HL-60/S4 treated with phorbol 12-myristate 13-acetate at 8.2 ng/mL for 4 days and 3 days (cell line): ENCODE data around the gene LAMA1.

Source experiments
- in situ Hi-C: fragments of 300-500 bp; cut with MboI; formaldehyde crosslinking; loops from 2 replicates; pipeline ENCODE4 v1.15.0; 2022; ENCODE audit warnings: low sequenced_read_pairs

Gene LAMA1

DNA sequence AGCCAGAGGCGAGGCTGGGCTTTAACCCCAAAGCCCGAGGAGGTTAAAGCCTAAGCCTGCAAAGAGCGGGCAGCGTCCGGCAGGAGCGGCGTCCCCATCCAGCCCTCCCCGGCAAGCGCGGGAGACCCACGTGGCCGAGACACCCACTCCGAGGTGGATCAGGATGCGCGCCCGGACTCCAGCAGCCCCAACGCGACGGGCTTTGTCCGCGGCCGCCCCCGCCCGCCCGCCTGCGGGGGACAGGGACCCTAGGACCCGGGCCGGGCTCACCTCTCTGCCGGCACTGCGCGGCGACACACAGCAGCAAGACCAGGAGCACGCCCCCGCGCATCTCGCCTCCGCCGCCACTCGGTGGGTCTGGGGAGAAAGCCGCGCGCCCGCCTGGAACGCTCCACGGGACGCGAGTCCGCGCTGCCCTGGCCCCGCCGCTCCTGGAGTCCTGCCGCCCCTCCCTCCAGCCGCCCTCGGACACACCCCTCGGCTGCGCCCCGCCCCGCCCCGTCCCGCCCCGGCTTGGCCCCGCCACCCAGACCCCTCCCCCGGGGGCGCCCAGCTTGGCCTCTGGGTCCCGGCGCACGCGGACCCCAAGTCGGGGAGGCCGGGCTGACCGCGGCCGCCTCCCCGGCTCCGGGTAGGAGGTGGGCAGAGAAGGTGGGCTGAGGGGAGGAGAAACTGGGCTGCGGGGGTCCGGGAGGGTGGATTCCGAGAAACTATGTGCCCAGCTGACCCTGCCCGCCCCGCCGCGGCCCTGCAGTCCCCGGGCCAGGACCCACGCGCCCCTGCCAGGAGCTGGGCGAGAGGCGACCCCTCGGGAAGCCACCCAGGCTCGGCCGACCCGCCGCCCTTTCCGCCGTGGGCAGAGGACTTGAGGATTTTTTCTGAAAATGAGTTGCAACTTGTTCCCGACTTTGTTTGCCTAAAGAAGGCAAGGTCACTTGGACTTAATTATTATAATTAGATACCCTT, at the start of gene LAMA1:
Gene LAMA1 (minus strand): TSS at position 408 of the 966 bp plus-strand sequence. CDS start 77 bp downstream, at position 331.
- in situ Hi-C loops = no loop called here

DNA sequence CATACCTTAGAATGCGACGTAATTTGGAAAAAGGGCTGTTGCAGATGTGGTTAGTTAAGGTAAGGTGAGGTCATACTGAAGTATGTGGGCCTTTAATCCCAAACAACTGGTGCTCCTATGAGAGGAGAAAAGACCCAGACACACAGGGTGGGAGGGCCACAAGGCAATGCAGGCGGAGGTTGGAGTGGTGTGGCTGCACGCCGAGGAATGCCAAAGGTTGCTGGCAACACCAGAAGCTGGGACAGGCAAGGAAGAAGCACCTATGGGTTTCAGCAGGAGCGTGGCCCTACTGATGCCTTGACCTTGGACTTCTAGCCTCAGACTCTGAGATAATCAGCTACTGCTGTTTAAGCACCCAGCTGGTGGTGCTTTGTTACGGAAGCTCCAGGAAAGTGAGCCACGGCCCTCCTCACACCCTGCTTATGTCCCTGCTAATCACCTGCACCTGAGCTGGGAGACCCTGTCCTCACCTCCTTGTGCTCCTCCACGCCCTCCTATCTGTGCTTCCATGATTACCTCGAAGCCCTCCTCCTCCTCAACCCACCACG, 48.3 kb upstream of the LAMA1 start:
- in situ Hi-C loops = no loop called here

DNA sequence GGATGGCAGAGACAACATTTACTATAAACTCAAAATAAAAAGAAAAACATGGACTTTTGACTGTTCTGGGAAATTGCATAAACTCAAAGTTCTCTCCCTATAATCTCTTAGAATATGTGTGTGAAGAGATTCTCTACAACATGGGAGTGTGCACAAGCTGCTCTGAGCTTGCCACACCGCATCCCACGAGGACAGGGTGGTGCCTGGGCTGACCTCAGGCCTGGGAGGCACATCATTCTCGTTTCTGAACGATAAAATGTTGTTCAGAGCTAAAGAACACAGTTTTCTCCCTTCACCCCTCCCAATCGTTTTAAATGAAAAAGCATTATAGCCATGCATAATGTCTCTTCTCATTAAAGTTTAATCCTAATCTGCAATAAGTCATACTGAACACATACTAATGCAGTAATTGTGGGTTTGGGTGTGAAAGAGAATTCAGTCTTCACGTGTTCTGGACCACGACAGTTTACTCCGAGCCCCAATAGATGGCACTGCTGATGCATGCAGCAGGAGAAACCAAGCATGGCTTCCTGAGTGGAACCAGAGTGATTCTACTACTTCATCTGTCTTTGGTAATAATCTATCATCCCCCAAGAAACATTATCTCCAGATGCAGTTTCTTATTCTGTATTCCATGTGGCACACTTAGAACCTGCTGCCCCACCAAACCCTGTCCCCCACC, 46.9 kb upstream of the LAMA1 start:
- in situ Hi-C loops = no loop called here

- in situ Hi-C loops = no loop called here
Measured at GRCh38 chr18:7158216-7158615, 40.6 kb upstream of the LAMA1 start.

- in situ Hi-C loops = no loop called here
Measured at GRCh38 chr18:7157760-7158159, 40.2 kb upstream of the LAMA1 start.

- in situ Hi-C loops = no loop called here
Measured at GRCh38 chr18:7155887-7156286, 38.3 kb upstream of the LAMA1 start.

- in situ Hi-C loops = no loop called here
Measured at GRCh38 chr18:7155092-7155491, 37.5 kb upstream of the LAMA1 start.

DNA sequence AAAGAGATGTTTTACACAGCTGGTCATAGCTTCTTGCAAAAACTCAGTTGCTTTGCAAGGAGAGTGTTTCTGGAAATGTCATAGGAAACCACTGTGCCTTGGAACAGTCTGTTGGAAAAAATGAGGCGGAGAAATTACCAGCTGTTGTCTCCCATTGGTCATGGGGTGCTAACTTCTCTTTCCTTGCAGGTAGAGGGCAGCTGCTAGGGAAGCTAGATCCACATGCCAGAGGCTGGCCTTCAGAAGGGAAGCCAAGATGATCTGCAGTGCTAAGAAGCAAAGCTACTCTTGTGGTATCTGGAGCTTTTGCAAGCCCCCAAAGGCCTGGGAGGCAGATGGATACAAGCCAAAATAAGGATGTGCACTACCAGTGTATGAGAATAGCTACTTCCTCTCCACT, 34.8 kb upstream of the LAMA1 start:
- in situ Hi-C loops = no loop called here

DNA sequence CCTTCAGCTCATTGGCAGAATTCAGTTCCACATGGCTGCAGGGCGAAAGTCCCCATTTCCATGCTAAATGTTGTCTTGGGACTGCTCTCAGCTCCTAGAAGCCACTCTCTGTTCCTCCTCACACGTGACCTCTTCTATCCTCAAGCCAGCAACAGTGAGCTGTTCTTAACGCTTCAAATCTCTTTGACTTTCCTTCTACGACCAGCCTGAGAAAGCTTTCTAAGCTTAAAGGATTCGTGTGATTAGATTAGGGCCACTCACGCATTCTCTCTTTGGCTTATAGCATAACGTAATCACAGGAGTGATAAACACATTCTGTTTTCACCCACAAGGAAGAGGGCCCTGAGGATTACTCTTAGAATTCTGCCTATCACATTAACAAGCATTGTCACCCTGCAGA, 29.8 kb upstream of the LAMA1 start:
- in situ Hi-C loops = loop anchor here (25.0 kb wide), 1 partner anchor 110 kb away; no protein-coding TSS in a partner anchor

DNA sequence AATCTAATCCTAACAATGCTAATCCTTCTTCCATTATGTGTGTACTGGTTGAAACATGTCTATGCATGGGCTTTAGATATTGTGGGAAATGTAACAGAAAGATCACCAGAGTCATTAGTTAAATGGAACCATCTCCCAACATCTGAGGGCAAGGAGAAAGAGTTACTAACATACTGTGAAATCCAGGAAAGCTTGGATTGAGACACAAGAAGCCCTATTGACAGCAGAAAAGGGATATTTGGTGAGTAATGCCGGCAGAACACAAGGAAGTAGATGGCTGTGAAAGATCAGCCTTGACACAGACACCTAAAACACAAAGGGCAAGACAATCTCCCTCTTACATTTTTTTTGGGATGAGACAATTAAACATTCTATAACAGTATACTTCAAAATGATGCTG, 28.5 kb upstream of the LAMA1 start:
- in situ Hi-C loops = loop anchor here (25.0 kb wide), 1 partner anchor 109 kb away; no protein-coding TSS in a partner anchor

DNA sequence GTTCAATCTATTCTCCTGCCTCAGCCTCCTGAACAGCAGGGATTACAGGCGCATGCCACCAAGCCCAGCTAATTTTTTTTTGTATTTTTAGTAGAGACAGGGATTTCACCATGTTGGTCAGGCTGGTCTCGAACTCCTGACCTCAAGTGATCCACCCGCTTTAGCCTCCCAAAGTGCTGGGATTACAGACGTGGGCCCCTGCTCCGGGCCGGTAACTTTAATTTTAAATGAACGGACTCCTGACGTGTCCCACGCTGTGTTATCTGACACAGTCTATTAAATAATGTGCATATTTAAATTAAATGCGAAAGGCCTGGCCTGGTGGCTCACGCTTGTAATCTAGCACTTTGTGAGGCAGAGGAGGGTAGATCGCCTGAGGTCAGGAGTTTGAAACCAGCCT, 27.3 kb upstream of the LAMA1 start:
- in situ Hi-C loops = loop anchor here (25.0 kb wide), 1 partner anchor 108 kb away; no protein-coding TSS in a partner anchor

DNA sequence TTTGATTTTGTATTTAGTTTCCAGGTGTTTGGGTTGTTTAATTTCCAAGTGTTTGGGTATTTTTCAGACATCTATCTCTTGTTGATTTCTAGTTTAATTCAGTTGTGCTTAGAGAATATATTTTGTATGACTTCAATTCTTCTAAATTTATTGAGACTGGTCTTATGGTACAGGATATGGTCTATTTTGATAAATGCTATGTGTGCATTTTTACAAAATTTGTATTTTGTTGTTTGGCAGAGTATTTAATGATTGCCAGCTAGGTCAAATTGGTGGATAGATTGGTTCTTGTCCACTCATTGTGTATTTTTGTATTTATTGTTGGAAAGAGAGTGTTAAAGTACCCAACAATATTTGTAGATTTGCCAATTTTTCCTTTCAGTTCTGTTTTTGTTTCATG, 23.7 kb upstream of the LAMA1 start:
- in situ Hi-C loops = loop anchor here (25.0 kb wide), 1 partner anchor 104 kb away; no protein-coding TSS in a partner anchor

- in situ Hi-C loops = loop anchor here (25.0 kb wide), 1 partner anchor 102 kb away; no protein-coding TSS in a partner anchor
Measured at GRCh38 chr18:7139409-7139808, 21.8 kb upstream of the LAMA1 start.

GRCh38 chr18:7133181-7133580, 15.6 kb upstream of the LAMA1 start:
- in situ Hi-C loops = loop anchor here (25.0 kb wide), 1 partner anchor 96 kb away; no protein-coding TSS in a partner anchor

DNA sequence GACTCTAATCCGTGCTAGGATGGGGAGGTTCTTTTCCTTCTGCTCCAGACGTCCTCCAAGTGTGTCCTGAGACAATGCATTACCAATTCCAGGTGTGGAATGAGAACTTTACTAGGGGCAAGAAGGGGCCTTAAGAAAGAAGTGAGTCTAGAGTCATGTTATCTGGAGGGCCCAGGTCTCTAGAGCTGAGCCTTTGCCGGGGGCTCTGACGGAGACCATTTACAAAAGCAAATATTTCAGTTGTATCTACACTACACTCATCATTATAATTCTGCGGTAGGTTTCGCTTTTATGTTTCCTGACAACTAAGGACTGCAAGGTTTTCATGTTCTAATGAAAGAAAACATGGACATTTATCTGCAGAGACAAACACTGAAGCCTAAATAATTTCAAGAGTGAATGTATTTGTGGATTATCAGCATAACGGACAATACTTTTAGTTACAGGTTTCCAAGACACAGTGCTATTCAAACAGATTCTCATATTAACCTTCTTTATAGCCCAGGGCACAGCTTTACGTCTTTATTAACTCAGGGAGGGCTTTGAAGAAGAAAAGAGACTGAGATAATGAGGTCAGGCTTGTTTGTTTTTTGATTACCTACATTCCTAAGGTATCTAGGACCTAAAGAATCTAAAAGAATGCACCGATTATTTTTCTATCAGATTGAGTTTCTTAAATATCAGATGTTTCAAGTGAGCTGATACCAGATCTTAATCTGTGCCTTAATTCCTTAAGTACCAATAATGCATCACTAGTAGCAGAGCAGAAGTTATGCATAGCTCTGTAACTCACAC, 15.0 kb upstream of the LAMA1 start:
- in situ Hi-C loops = loop anchor here (25.0 kb wide), 1 partner anchor 95 kb away; no protein-coding TSS in a partner anchor

DNA sequence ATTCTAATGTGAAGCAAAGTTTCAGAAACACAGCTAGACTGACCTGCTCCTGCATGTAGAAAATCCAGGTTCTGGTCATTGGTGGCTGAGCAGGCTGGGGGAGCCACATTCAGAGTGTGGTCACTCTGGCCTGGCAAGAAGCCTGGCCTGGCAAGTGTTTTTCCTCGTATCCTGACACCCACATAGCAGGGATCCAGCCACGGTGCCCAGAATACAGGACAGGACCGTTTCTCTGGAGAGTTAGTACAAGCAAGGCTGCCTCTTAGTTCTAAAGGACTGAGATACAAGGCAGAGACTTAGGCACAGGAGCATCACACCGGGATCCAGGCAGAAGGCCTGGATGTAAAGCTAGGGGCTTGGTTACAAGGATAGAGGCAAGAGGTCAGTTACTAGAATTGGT, 4.8 kb upstream of the LAMA1 start:
- in situ Hi-C loops = no loop called here

- in situ Hi-C loops = no loop called here
Measured at GRCh38 chr18:7116792-7117389, 706 bp downstream of the LAMA1 start.

DNA sequence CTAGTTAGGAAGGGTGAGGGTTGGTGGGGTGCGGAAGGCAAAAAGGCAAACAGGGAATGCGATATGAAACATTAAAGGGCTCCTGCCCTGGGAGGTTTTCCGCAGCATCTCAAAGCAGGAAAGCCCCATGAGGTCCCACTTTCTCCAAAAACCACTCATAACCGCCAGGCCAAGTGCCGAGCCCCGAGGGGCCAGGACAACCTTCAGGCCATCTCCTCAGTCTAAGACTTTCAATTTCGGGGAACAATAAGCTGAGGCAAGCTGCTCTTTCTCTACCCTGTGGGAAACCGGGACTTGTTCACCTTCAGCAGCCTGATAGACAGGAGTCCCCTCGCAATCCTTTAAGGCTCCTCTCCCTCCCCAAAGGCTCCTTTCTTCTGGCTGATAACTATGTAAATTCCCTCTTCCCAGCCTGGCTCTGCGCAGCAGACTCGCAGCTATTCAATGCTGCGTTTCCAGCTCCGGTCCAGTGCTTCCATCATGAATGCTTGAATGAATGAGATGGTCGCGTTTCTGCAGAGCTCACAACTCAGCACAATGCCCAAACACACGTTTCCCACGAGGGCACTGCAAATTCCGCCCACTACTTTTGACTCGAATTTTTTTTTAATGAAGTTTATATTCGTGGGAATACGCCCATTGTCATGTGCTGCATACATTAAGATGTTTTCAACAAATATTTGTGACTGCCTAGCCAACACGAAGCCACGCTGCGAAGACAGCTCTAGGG, 1.4 kb downstream of the LAMA1 start:
- in situ Hi-C loops = no loop called here

GRCh38 chr18:7112936-7113335, 4.7 kb downstream of the LAMA1 start:
- in situ Hi-C loops = no loop called here
